Activated CD8-positive, alpha-beta T cell treated with anti-CD3 and anti-CD28 coated beads for 36 hours (primary cell): ENCODE measurements around the gene SLC15A5. TPM values are rescaled to one million over a fixed set of nuclear protein-coding genes. Genes with fewer than 3 reads are reported as not detected.

Source experiments
- ATAC-seq: fragments of 200-7000 bp; cut with Tn5 transposase; one replicate; pipeline ENCODE4 v1.10.0; 2021; ENCODE audit warnings: mild to moderate bottlenecking, moderate library complexity
- CTCF ChIA-PET: fragments of 350-600 bp; sonication (Branson Sonifier 250); formaldehyde crosslinking; loops from one replicate; lab custom pipeline; 2021; ENCODE audit warnings: antibody characterized with exemption; lab: Charles Lee
- POLR2A ChIA-PET: fragments of 350-600 bp; sonication (Branson Sonifier 250); formaldehyde crosslinking; loops from one replicate; lab custom pipeline; 2021; ENCODE audit warnings: antibody characterized with exemption; lab: Charles Lee
- DNase-seq: peaks from one replicate; pipeline ENCODE4 v3.0.0-alpha.2; 2020
- H3K27ac Mint-ChIP-seq: one replicate; pipeline ENCODE4 v1.8.0; 2021; ENCODE audit warnings: mild to moderate bottlenecking, mixed read lengths
- H3K27me3 Mint-ChIP-seq: one replicate; pipeline ENCODE4 v1.8.0; 2021; ENCODE audit warnings: mixed read lengths
- H3K36me3 Mint-ChIP-seq: one replicate; pipeline ENCODE4 v1.8.0; 2021; ENCODE audit warnings: low read depth, mixed read lengths
- H3K4me1 Mint-ChIP-seq: one replicate; pipeline ENCODE4 v1.8.0; 2021; ENCODE audit warnings: low read depth, mixed read lengths
- H3K4me3 Mint-ChIP-seq: one replicate; pipeline ENCODE4 v1.8.0; 2021; ENCODE audit warnings: mild to moderate bottlenecking, moderate library complexity, mixed read lengths
- H3K9me3 Mint-ChIP-seq: one replicate; pipeline ENCODE4 v1.8.0; 2021; ENCODE audit warnings: mixed read lengths
- intact Hi-C: fragments of 100-400 bp; cut with micrococcal nuclease; formaldehyde crosslinking; loops from one replicate; pipeline ENCODE4 v1.10.0; 2022
- total RNA-seq, 2 experiments: library from RNA; stranded (reverse); gene quantifications; one replicate each; pipeline ENCODE4 v1.2.3, GENCODE V29; 2021
- TF ChIP-seq, protein P1 (sequence below): fragments of 200-600 bp; IDR thresholded peaks from one replicate; pipeline ENCODE4 v1.8.0; 2022; ENCODE audit warnings: antibody characterized with exemption, mild to moderate bottlenecking

The SLC15A5 gene
- total RNA-seq, 2 experiments from 2014 or later = not detected

DNA sequence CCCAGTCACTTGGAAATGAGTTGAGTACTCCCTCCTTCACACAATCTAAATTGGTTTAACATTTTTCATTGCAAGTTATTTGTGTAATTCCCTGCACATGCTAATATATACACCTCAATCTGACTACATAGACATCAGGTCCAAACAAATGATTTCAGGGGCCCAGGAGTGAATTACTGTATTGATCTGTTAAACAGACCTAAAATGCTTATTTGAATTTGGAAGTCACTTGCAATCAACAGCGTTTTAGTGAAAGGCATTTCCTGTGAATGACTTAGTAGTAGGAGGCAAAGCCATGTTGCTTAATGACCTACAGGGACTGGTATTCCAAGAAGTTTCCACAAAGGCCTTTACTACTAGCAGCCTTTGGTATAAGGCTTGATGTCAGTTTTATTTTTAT lies 22.6 kb upstream of the SLC15A5 start:
- H3K9me3 Mint-ChIP-seq = peaks cover 3% of the 10 kb centered on the region
- TF ChIP-seq, protein P1, sequence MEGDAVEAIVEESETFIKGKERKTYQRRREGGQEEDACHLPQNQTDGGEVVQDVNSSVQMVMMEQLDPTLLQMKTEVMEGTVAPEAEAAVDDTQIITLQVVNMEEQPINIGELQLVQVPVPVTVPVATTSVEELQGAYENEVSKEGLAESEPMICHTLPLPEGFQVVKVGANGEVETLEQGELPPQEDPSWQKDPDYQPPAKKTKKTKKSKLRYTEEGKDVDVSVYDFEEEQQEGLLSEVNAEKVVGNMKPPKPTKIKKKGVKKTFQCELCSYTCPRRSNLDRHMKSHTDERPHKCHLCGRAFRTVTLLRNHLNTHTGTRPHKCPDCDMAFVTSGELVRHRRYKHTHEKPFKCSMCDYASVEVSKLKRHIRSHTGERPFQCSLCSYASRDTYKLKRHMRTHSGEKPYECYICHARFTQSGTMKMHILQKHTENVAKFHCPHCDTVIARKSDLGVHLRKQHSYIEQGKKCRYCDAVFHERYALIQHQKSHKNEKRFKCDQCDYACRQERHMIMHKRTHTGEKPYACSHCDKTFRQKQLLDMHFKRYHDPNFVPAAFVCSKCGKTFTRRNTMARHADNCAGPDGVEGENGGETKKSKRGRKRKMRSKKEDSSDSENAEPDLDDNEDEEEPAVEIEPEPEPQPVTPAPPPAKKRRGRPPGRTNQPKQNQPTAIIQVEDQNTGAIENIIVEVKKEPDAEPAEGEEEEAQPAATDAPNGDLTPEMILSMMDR = no peak
- ATAC-seq (no peak), DNase-seq (no peak)
- H3K4me3 Mint-ChIP-seq = no peak overlapping the region
- H3K4me1 Mint-ChIP-seq = no peaks in the 10 kb centered on the region
- intact Hi-C loops = no loop called here
- ChIA-PET CTCF (no interaction called here), POLR2A (no interaction called here)
- no peak overlapping the region for H3K27ac Mint-ChIP-seq
- H3K36me3 Mint-ChIP-seq = no peaks in the 10 kb centered on the region
- H3K27me3 Mint-ChIP-seq = no peaks in the 10 kb centered on the region

DNA sequence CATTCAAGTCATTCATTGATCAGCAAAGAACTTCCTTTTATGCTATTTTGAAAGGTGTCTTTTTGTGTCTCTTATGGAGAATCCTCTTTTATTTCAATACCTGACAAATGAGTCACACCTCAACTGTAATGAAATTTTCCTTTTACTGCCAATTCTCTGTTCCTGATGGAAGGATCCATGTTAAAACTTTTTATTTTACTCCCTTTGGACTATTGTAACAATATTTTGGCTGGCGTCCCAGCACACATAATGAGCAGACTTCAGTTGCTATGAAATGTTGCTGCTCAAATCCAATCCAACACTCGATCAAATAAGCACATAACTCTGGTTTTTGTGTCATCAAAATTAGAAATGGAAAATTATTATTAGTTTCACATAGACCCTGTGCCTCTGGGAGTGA lies 21.9 kb upstream of the SLC15A5 start:
- CTCF ChIA-PET = no interaction called here
- intact Hi-C loops = no loop called here
- H3K9me3 Mint-ChIP-seq = peaks cover 3% of the 10 kb centered on the region
- POLR2A ChIA-PET = no interaction called here
- TF ChIP-seq, protein P1 = no peak
- H3K4me3 Mint-ChIP-seq = no peak overlapping the region
- no peak overlapping the region for H3K27ac Mint-ChIP-seq
- H3K36me3 Mint-ChIP-seq = no peaks in the 10 kb centered on the region
- H3K27me3 Mint-ChIP-seq = no peaks in the 10 kb centered on the region
- DNase-seq = no peak
- H3K4me1 Mint-ChIP-seq = no peaks in the 10 kb centered on the region
- ATAC-seq = no peak

DNA sequence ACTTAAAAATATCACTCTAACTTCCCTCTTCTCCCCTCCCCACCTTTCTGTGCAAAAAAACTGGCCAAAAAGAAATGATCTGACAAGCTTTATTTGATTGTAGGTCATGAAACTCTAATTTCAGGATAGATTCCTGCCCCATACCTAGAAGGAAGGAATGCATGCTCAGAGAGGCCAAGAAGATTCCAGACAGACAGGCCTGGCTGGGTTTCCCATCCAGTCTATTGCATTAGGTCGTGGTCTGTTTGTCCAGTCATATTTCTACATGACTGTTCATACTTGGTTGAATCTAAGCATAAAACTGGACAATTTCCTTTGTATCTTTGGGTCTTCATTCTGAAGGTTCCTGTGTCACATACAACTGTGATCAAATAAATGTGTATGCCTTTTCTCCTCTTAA lies 20.0 kb upstream of the SLC15A5 start:
- no peak for ATAC-seq

DNA sequence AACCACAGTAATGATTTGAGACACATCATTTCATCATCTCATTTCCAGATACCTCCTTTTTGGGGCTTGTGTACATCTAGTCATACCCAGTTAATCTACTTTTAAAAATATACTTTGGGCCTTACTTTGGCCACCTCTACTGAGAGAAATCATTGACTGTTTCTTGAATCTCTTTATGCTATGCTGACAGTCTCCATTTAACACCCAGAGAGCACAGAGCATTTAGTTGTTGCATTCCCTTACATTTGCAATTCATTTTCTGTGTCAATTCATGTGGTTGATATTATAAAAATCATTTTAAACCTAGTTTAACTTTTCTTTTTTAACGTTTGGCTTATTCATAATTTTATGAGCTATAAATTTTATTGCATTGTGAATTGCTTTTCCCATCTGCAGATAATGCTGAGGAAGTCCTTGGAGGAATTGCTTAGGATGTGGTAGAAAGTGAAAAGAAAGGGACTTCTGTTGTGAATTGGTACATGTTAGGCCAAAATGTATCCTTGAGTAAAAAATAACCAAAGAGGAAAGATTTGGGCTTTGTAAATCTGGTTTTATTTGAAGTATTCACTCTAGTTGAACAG lies 17.0 kb upstream of the SLC15A5 start:
- intact Hi-C loops = no loop called here
- ChIA-PET CTCF (no interaction called here), POLR2A (no interaction called here)
- TF ChIP-seq, protein P1 = no peak
- no peaks in the 10 kb centered on the region for H3K27me3 Mint-ChIP-seq
- no peak for ATAC-seq
- H3K36me3 Mint-ChIP-seq = no peaks in the 10 kb centered on the region
- H3K9me3 Mint-ChIP-seq = peaks cover 2% of the 10 kb centered on the region
- no peak overlapping the region for H3K4me3 Mint-ChIP-seq
- H3K4me1 Mint-ChIP-seq = no peaks in the 10 kb centered on the region
- no peak overlapping the region for H3K27ac Mint-ChIP-seq
- no peak for DNase-seq

More for the DNA sequence above, 20.0 kb upstream of the SLC15A5 start:
- Mint-ChIP-seq H3K9me3 (no peaks in the 10 kb centered on the region), H3K27me3 (no peaks in the 10 kb centered on the region), H3K4me1 (no peaks in the 10 kb centered on the region), H3K4me3 (no peak overlapping the region), H3K36me3 (no peaks in the 10 kb centered on the region), H3K27ac (no peak overlapping the region)
- no peak for DNase-seq
- TF ChIP-seq, protein P1 = no peak
- ChIA-PET CTCF (no interaction called here), POLR2A (no interaction called here)
- intact Hi-C loops = no loop called here

DNA sequence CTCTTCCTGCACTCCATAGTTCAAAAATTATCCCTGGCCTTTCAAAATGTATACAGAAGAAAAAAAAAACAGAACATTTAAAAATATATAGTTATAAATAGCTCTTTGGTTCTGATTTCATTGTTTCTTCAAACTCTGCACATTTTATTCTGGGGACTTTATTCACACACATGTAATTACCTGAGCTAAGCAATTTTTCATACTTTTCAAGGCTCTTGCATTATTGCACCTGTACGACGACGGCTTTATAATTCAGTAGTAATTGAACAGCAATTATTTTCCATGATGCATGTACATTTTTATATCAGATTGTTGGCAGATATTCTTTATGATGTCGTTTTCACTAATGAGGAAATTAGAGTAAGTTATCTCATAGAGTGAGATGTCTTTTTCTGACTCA lies 13.5 kb upstream of the SLC15A5 start:
- ATAC-seq = no peak
- TF ChIP-seq, protein P1 = no peak
- intact Hi-C loops = no loop called here
- H3K27ac Mint-ChIP-seq = no peak overlapping the region
- H3K4me3 Mint-ChIP-seq = no peak overlapping the region
- no peaks in the 10 kb centered on the region for H3K36me3 Mint-ChIP-seq
- H3K4me1 Mint-ChIP-seq = no peaks in the 10 kb centered on the region
- CTCF ChIA-PET = no interaction called here
- no peaks in the 10 kb centered on the region for H3K27me3 Mint-ChIP-seq
- H3K9me3 Mint-ChIP-seq = peaks cover 2% of the 10 kb centered on the region
- POLR2A ChIA-PET = no interaction called here
- DNase-seq = no peak
